ENCODE data around the gene OR6C76.
A peak's percentile ranks its signal among the peaks of the same experiment; 100 is the strongest.
"Not testable (repeated sequence)": the region's sequence is repeated elsewhere in the genome, so short reads cannot be mapped to it uniquely, and the experiment has no call there.

Gene OR6C76

DNA sequence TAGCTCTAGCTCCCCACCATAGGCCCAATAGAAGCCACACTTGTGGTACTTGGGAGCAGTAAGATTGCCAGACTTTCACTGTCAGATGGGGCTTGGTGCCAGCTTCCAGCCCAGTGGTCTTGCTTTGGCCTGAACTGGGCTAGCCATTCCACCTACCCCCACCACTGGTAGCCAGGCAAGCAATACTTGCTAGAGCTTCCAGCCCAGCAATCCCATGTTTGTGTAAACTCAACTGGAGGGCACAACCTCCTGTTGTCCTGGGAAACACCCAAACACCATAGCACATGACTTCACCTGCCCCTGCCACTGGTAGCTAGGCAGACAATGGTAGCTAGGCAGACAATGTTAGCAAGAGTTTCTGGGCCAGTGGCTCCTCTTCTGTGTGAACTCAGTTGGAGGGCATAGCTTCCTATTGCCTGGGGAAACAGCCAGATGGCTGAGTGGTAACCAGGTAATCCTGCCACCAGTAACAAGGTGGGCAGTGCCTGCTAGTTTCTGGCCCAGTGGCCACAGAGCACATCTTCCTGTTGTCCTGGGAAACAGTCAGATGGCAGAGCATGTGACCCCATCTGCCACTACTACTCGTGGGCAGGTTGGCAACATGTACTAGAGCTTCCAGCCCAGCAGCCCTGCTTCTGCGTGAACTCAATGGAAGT lies 5.6 kb upstream of the OR6C76 start:
- no peaks in the 10 kb centered on the region for H3K4me1 ChIP-seq (ENCODE audit: insufficient read depth, poor library complexity, severe bottlenecking)
- no peaks in the 10 kb centered on the region for H3K36me3 ChIP-seq (ENCODE audit: low read depth)
- peaks cover 21% of the 10 kb centered on the region for H3K27me3 ChIP-seq (ENCODE audit: insufficient read depth, poor library complexity, severe bottlenecking)
- TF ChIP-seq, protein P1, sequence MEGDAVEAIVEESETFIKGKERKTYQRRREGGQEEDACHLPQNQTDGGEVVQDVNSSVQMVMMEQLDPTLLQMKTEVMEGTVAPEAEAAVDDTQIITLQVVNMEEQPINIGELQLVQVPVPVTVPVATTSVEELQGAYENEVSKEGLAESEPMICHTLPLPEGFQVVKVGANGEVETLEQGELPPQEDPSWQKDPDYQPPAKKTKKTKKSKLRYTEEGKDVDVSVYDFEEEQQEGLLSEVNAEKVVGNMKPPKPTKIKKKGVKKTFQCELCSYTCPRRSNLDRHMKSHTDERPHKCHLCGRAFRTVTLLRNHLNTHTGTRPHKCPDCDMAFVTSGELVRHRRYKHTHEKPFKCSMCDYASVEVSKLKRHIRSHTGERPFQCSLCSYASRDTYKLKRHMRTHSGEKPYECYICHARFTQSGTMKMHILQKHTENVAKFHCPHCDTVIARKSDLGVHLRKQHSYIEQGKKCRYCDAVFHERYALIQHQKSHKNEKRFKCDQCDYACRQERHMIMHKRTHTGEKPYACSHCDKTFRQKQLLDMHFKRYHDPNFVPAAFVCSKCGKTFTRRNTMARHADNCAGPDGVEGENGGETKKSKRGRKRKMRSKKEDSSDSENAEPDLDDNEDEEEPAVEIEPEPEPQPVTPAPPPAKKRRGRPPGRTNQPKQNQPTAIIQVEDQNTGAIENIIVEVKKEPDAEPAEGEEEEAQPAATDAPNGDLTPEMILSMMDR (IDR thresholded peaks at IDR 0.05; ENCODE audit: poor library complexity, severe bottlenecking), result no peak
- ATAC-seq (ENCODE audit: low read depth) (no peak), DNase-seq (ENCODE audit: low spot score) (peak; percentile 25)
- H3K27ac ChIP-seq (ENCODE audit: poor library complexity, severe bottlenecking), result no peak overlapping the region
- no peaks in the 10 kb centered on the region for H3K9me3 ChIP-seq (ENCODE audit: severe bottlenecking)
- no peak overlapping the region for H3K4me3 ChIP-seq (ENCODE audit: severe bottlenecking)

DNA sequence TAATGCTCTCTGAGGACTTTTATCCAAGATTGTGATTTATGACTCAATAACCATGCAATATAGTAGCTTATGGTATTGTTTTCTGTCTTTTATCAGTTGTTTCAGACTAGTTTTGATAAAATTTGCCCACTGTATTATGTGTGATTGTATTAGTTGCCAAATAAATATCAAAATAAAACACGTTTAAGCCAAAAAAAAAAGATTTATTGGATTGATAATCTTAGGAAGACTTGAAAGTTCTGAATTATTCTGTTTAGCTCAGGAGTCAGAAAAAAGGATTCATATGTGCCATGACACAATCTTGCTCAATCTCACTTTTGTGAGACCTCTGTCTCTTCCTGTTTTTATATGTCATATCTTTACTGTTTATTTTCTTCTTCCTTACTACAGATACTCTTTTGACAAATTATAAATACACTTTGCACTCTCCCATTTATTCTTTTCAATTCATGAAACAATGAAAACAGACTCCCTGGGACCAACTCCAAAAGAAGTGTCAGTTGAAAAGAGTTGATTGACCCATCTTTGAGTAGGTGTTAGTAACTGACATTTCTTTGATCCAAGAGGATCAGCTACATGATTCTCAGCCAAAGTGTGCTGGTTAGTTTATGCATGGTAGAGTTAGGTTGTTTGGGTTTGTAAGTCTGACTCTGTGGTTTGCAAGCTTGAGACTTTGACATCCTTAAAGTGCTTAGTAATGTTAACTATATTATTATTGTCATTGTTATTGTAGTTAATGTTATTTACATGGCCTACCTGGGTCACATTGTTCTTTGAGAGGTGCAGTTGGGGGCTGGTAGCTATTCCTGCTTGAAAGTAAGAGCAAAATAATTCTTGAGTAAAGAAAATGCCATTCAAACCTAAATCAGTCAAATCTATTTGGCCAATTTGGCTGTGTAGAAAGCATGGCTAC lies 2.5 kb downstream of the OR6C76 start:
- no peaks in the 10 kb centered on the region for H3K9me3 ChIP-seq (ENCODE audit: severe bottlenecking)
- no peak for DNase-seq (ENCODE audit: low spot score)
- TF ChIP-seq, protein P1 (IDR thresholded peaks at IDR 0.05; ENCODE audit: poor library complexity, severe bottlenecking), result no peak
- ATAC-seq (ENCODE audit: low read depth), result no peak
- no peaks in the 10 kb centered on the region for H3K36me3 ChIP-seq (ENCODE audit: low read depth)
- H3K27ac ChIP-seq (ENCODE audit: poor library complexity, severe bottlenecking), result no peak overlapping the region
- no peak overlapping the region for H3K4me3 ChIP-seq (ENCODE audit: severe bottlenecking)
- no peaks in the 10 kb centered on the region for H3K4me1 ChIP-seq (ENCODE audit: insufficient read depth, poor library complexity, severe bottlenecking)
- H3K27me3 ChIP-seq (ENCODE audit: insufficient read depth, poor library complexity, severe bottlenecking), result no peaks in the 10 kb centered on the region

DNA sequence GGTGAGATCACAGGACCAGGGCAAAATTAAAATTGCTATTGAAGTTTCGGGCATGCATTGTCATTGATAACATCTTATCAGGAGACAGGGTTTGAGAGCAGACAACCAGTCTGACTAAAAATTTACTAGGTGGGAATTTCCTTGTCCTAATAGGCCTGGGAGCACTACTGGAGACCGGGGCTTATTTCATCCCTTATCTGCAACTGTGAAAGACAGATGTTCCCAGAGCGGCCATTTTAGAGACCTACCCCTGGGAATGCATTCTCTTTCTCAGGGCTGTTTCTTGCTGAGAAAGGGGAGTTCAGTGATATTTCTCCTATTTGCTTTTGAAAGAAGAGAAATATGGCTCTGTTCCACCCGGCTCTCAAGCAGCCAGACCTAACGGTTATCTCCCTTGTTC lies 15.2 kb downstream of the OR6C76 start:
- not testable (repeated sequence) for H3K27me3 ChIP-seq (ENCODE audit: insufficient read depth, poor library complexity, severe bottlenecking); H3K4me3 ChIP-seq (ENCODE audit: severe bottlenecking); H3K4me1 ChIP-seq (ENCODE audit: insufficient read depth, poor library complexity, severe bottlenecking); H3K9me3 ChIP-seq (ENCODE audit: severe bottlenecking); DNase-seq (ENCODE audit: low spot score); H3K27ac ChIP-seq (ENCODE audit: poor library complexity, severe bottlenecking); H3K36me3 ChIP-seq (ENCODE audit: low read depth); ATAC-seq (ENCODE audit: low read depth)

DNA sequence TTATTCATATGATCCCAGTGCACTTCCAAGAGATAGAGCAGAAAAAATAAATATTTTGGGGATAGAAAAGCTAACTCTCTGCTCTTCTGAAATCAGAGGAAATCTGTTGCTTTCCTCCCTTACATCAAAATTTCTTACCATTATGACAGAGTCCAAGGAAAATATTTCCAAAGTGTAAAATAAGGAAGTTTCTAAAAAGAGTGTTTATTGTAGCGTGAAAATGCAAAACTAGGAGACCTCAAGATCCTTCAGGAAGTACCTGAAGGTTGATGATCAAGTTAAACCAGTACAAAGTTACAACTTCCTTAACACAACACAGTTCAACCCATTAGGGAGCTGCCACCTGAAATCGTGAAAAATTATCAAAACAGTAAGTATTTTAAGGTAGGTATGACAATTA lies 17.7 kb downstream of the OR6C76 start, which contains the start of gene OR6C2:
TSS of gene OR6C2 (plus strand) at position 301 of the 400 bp plus-strand sequence. CDS start 8,138 bp downstream, outside the sequence.
- Histone ChIP-seq H3K27ac (ENCODE audit: poor library complexity, severe bottlenecking) (no peak within 1 kb of the TSS), H3K36me3 (ENCODE audit: low read depth) (no peaks in the 10 kb centered on the region), H3K27me3 (ENCODE audit: insufficient read depth, poor library complexity, severe bottlenecking) (peaks cover 4% of the 10 kb centered on the region), H3K4me3 (ENCODE audit: severe bottlenecking) (no peak within 1 kb of the TSS), H3K4me1 (ENCODE audit: insufficient read depth, poor library complexity, severe bottlenecking) (no peaks in the 10 kb centered on the region), H3K9me3 (ENCODE audit: severe bottlenecking) (no peaks in the 10 kb centered on the region)
- ATAC-seq (ENCODE audit: low read depth), result no peak
- DNase-seq (ENCODE audit: low spot score), result no peak
- TF ChIP-seq, protein P1 (IDR thresholded peaks at IDR 0.05; ENCODE audit: poor library complexity, severe bottlenecking), result no peak

DNA sequence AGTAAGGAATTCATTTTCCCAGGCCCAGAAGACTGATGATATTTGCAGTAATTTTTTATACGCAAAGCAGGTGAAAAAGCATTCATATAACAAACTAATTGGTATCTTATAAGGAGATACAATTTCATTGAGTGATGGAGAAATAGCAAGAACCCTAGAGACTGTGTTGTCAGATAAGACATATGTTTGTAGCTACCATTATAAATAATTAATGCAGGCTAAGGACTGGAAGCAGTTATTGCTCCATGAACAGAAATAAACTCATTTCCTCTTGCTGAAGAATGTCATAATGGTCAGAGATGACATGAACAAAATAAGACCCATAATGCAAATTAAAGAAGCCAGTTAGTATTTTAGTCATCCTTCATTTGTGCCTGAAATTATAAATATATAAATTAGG lies 19.3 kb downstream of the OR6C76 start:
- ATAC-seq (ENCODE audit: low read depth) (no peak), DNase-seq (ENCODE audit: low spot score) (no peak)
- no peak overlapping the region for H3K27ac ChIP-seq (ENCODE audit: poor library complexity, severe bottlenecking)
- H3K4me1 ChIP-seq (ENCODE audit: insufficient read depth, poor library complexity, severe bottlenecking), result no peaks in the 10 kb centered on the region
- H3K4me3 ChIP-seq (ENCODE audit: severe bottlenecking), result no peak overlapping the region
- H3K36me3 ChIP-seq (ENCODE audit: low read depth), result no peaks in the 10 kb centered on the region
- H3K27me3 ChIP-seq (ENCODE audit: insufficient read depth, poor library complexity, severe bottlenecking), result peaks cover 6% of the 10 kb centered on the region
- H3K9me3 ChIP-seq (ENCODE audit: severe bottlenecking), result no peaks in the 10 kb centered on the region
- TF ChIP-seq, protein P1 (IDR thresholded peaks at IDR 0.05; ENCODE audit: poor library complexity, severe bottlenecking), result no peak
